ENCODE data around the gene GTPBP1. TPM values are rescaled to one million over a fixed set of nuclear protein-coding genes. Genes with fewer than 3 reads are reported as not detected.

The GTPBP1 gene
- polyA plus RNA-seq, 1 experiment = 29.3 TPM

DNA sequence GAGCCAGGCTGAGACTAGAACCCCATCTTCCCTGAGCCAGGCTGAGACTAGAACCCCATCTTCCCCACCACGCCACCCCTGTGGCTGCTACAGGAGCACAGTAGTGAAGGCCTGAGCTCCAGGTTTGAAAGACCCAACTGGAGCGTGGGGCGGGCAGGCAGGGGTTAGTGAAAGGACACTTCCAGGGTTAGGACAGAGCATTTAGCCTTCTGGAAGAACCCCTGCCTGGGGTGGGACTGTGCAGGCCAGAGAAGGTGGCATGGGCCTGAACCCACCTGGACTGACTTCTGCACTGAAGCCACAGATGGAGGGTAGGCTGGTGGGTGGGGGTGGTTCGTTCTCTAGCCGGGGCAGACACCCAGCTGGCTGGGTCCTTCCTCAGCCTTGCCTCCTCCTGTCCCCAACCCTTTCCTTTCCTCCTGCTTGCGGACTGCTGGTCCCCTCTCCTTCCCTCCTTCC lies 26.0 kb downstream of the GTPBP1 start:
- CTCF ChIA-PET = interaction anchor here (0.7 kb wide), 1 partner anchor 36 kb away, joined by 3 read pairs; no protein-coding TSS in a partner anchor
- no peak overlapping the region for H3K27ac ChIP-seq (ENCODE audit: low read depth, low read length)
- TF ChIP-seq, protein P1, sequence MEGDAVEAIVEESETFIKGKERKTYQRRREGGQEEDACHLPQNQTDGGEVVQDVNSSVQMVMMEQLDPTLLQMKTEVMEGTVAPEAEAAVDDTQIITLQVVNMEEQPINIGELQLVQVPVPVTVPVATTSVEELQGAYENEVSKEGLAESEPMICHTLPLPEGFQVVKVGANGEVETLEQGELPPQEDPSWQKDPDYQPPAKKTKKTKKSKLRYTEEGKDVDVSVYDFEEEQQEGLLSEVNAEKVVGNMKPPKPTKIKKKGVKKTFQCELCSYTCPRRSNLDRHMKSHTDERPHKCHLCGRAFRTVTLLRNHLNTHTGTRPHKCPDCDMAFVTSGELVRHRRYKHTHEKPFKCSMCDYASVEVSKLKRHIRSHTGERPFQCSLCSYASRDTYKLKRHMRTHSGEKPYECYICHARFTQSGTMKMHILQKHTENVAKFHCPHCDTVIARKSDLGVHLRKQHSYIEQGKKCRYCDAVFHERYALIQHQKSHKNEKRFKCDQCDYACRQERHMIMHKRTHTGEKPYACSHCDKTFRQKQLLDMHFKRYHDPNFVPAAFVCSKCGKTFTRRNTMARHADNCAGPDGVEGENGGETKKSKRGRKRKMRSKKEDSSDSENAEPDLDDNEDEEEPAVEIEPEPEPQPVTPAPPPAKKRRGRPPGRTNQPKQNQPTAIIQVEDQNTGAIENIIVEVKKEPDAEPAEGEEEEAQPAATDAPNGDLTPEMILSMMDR (IDR thresholded peaks at IDR 0.05; ENCODE audit: low read depth, low read length) = no peak

DNA sequence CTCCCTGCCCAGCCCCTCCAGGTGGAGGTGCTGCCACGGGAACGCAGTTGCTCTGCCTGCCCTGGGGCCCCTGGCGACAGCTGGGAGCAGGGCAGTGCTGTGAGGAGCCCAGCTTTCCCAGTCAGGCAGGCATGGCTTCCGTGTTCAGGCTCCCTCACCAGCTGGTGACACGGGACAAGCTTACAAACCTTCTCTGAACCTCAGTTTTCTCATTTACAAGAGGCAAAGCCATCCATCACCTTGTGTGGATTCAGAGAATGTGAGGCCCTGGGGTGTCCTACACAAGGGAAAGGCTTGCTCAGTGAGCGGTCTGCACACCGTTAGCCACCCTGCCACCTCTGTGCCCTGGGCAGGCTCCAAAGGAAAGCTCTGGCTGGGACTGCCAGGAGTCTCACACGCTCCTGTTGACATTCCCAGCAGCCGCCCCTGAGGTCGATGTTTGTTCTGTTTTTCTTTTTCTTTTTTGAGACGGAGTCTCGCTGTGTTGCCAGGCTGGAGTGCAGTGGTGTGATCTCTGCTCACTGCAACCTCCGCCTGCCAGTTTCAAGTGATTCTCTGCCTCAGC lies 26.6 kb downstream of the GTPBP1 start:
- DNase-seq (ENCODE audit: low read depth, low spot score) = no peak
- Histone ChIP-seq H3K9me3 (ENCODE audit: control insufficient read depth, insufficient read depth, low read length) (no peaks in the 10 kb centered on the region; the same call in 1 of the 2 replicates), H3K4me3 (ENCODE audit: low read depth, low read length) (no peak overlapping the region), H3K27ac (ENCODE audit: low read depth, low read length) (peak overlapping the region; percentile 21), H3K27me3 (ENCODE audit: control insufficient read depth, insufficient read depth, low read length) (no peaks in the 10 kb centered on the region)
- ChIA-PET POLR2A (interaction anchor here (0.5 to 0.7 kb wide), 2 partner anchors 28 to 29 kb away, joined by 3 to 5 read pairs; no protein-coding TSS in a partner anchor), CTCF (interaction anchor here (0.9 to 1.3 kb wide), 2 partner anchors 11 to 13 kb away, joined by 3 to 4 read pairs; no protein-coding TSS in a partner anchor)
- TF ChIP-seq, protein P1 (IDR thresholded peaks at IDR 0.05; ENCODE audit: low read depth, low read length) = no peak

More for the DNA sequence above, 26.0 kb downstream of the GTPBP1 start:
- Histone ChIP-seq H3K9me3 (ENCODE audit: control insufficient read depth, insufficient read depth, low read length) (no peaks in the 10 kb centered on the region; the same call in 1 of the 2 replicates), H3K4me3 (ENCODE audit: low read depth, low read length) (no peak overlapping the region), H3K27me3 (ENCODE audit: control insufficient read depth, insufficient read depth, low read length) (no peaks in the 10 kb centered on the region)
- POLR2A ChIA-PET = interaction anchor here (0.7 kb wide), 2 partner anchors 9 to 30 kb away, joined by 3 to 5 read pairs; no protein-coding TSS in a partner anchor
- no peak for DNase-seq (ENCODE audit: low read depth, low spot score)

DNA sequence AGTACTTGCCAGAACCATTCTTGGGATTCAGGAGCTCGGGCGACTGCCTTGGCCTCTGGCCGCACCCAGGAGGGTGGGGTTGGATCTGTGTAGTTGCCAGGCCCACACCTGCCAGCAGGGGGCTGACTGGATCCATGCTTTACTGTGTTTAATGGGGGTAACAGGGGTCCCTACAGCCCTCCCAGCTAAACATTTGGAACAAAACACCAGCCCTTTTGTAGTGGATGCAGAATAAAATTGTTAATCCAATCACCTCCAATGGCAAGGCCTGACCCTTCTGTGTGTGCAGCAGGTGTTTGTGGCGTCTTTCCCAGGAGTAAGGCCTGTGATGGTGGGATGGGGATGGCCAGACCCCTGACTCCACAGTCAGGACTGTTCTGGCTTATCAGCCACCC lies 27.6 kb downstream of the GTPBP1 start:
- Histone ChIP-seq H3K4me3 (ENCODE audit: low read depth, low read length) (no peak overlapping the region), H3K27me3 (ENCODE audit: control insufficient read depth, insufficient read depth, low read length) (no peaks in the 10 kb centered on the region), H3K27ac (ENCODE audit: low read depth, low read length) (peak overlapping the region; percentile 31), H3K9me3 (ENCODE audit: control insufficient read depth, insufficient read depth, low read length) (no peaks in the 10 kb centered on the region; the same call in 1 of the 2 replicates)
- ChIA-PET POLR2A (interaction anchor here (0.9 to 1.3 kb wide), 2 partner anchors 14 to 28 kb away, joined by 3 to 4 read pairs; partner anchors contain the start of gene GTPBP1), CTCF (interaction anchor here (0.9 to 2.9 kb wide), 5 partner anchors 9 to 36 kb away, joined by 3 to 19 read pairs (median 3); no protein-coding TSS in a partner anchor)
- TF ChIP-seq, protein P1 (IDR thresholded peaks at IDR 0.05; ENCODE audit: low read depth, low read length) = peak; percentile 76
- DNase-seq (ENCODE audit: low read depth, low spot score) = no peak

DNA sequence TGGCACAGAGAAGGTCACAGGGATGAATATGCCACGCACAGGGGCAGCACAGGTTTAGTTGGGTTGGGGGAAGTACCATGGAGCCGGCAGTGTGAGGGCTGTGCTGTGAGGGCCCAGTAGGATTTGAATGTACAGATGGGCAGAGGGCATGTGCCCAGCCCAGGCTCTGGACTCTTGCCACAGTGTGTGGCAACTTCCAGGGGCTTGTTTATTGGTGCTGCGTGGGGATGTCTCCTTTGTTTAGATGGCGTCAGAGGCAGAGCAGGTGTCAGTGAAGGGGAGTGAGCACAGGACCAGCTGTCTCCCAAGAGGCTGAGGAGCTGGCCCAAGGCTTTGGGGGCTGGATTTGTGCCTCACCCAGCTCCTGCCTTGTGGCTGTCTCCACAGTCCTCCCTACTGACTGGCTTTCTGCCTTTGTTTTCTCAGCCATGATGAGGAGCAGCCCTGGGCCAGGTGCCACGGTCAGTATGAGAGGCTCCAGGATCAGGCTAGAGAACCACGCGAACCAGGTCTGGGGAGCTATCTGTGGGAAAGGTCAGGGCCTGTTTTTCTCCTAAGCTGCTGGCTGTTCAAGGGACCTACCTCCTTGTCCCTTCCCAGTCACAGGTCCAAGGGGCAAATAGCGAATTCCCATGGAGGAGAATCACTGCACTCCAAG lies 28.1 kb downstream of the GTPBP1 start:
- Histone ChIP-seq H3K4me3 (ENCODE audit: low read depth, low read length) (no peak overlapping the region), H3K27ac (ENCODE audit: low read depth, low read length) (peak overlapping the region; percentile 74), H3K27me3 (ENCODE audit: control insufficient read depth, insufficient read depth, low read length) (no peaks in the 10 kb centered on the region), H3K9me3 (ENCODE audit: control insufficient read depth, insufficient read depth, low read length) (no peaks in the 10 kb centered on the region; the same call in 1 of the 2 replicates)
- DNase-seq (ENCODE audit: low read depth, low spot score) = peak; percentile 32
- ChIA-PET POLR2A (interaction anchor here (0.9 to 1.3 kb wide), 2 partner anchors 15 to 28 kb away, joined by 3 to 4 read pairs; partner anchors contain the start of gene GTPBP1), CTCF (interaction anchor here (1.1 to 2.9 kb wide), 4 partner anchors 9 to 35 kb away, joined by 3 to 19 read pairs (median 4); no protein-coding TSS in a partner anchor)
- TF ChIP-seq, protein P1 (IDR thresholded peaks at IDR 0.05; ENCODE audit: low read depth, low read length) = no peak

Measured in AG04450 (cell line).